ENCODE measurements around the gene PDE6A.
"Not testable (repeated sequence)": the region's sequence is repeated elsewhere in the genome, so short reads cannot be mapped to it uniquely, and the experiment has no call there.

The PDE6A gene

GRCh38 chr5:149895416-149896345, 48.9 kb downstream of the PDE6A start:
- no peak for DNase-seq (ENCODE audit: low read depth in 2 of 2)

DNA sequence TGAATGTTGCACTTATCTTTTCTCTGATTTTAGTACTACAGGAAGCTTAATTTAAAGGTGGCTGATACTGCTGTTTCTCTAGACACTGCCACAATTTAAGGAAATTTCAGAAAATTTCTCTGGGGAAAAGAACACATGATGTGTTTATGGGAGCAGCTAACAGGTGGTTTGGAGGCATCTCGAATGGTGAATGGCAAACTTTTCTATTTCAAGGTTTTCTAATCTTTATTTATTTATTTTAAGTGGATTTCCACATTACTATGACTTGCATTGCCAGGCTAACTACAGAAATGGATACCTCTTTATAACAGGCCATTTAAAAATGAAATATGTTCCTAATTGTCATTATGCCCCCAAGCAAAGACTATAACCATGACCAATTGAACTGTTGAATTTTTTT, 50.4 kb downstream of the PDE6A start:
- DNase-seq (ENCODE audit: low read depth in 2 of 2) = no peak

DNA sequence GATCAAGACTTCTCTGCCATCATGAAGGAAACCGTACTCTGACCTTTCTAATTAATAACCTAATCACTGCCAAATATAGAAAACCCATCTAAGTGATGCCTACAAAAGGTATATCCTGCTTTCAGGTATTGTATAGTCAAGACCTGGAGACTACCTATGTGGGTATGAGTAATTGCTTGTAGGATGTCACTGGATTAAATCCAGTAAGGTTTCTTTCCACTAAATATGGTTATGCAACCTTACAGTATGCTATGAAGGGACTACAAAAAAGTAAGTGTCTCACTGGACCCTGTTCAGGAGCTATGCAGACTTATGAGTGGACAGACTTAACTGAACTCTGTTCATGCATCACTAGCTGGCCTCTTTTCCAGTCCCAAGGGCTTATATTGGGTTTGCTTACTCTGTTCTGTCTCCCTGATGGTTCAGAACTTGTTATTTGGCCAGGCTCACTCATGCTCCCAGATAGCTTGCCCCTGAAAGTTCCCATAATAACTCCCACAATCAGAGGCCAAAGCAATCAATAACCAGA, 51.1 kb downstream of the PDE6A start:
- no peak for DNase-seq (ENCODE audit: low read depth in 2 of 2)

DNA sequence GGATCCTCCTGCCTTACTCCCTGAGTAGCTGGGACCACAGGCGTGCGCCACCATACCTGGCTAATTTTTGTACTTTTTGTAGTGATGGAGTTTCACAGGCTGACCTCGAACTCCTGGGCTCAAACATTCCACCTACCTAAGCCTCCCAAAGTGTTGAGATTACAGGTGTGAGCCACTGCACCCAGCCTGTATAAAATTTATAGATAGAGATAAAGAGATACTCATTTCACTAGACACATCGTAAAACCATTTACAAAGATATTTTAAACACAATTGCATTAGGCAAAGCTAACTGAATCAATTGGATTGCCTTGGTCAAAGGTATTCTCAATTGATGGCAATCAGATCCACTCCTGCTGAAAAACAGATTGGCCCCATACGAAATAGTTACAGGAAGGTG, 52.0 kb downstream of the PDE6A start:
- no peak for DNase-seq (ENCODE audit: low read depth in 2 of 2)

- DNase-seq (ENCODE audit: low read depth in 2 of 2) = no peak
Measured at GRCh38 chr5:149888280-149888679, 56.3 kb downstream of the PDE6A start.

DNA sequence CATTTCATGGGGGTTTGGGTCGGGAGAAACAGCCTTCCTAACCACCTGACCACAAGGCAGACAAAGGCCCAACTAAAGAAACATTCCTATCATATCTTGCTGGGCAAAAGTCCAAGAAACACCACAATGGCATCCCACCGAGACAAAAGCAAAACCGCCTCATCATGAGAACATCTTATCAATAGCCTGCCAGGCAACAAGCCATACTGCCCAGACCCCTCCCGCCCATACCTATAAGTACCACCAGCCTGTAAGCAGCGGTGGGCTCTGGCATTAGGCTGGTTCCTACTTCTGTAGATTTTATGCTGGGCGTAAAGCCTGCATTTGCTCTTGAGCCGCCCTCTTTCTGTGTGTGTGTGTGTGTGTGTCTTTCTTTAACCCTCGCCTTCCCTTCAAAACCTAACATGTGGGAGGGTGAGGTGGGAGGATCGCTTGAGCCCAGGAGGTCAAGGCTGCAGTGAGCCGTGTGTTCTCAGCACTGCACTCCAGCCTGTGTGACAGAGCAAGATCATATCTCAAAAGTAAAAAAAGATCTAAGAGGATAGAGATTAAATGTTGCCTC, 56.9 kb downstream of the PDE6A start:
- peak; percentile 79 for DNase-seq (ENCODE audit: low read depth in 2 of 2)

DNA sequence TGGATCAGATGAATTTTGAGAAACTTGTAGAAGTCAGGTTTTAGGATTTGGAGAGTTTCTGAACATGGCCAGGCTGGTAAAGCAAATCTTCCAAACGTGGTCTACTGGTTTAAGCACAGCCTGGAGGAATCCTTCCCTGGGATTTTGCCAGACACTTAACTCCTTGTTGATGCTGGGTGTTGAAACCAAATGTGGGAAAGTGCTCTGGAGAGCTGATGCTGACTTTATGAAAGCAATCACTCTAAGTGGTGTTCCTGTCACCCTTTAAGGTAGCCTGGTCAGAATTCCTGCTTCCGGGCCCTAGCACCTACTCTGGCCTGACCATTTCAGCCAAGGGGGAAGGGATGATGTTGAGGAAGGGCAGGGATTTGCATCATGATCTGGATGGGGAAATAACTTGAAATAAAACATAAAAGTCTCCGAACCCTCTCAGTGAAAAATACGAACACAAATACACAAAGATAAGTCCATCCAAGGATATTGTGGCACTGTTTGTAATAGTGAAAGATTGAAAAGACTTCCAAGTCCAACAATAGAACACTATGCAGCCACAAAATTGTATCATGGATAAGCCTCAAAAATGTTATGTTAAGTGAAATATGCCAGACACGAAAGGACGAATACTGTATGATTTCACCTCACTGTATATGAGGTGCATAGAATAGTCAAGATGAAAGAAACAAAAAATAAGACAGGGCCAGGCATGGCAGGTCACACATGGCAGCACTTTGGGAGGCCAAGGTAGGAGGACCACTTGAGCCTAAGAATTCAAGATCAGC, 57.7 kb downstream of the PDE6A start:
- DNase-seq (ENCODE audit: low read depth in 2 of 2) = peak; percentile 29 to 44

DNA sequence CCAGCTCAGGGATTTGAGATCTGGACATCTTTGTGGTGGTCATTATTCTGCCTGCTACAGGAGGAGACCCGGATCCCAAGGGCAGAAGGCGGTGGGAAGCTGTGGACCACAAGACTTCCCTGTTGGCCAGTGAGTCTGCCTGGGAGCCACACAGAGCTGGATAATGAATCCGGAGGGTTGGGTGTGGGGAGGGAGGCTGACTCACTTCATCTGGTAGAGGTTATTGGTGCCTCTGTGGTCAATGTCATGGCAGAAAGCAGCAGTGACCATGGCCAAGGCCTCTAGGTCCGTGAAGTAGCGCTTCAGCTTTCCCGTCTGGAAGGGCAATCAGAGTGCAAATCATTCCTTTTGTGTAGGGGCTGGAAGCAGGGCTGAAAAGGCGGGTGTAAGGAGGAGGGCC, 58.5 kb downstream of the PDE6A start:
- DNase-seq (ENCODE audit: low read depth in 2 of 2) = no peak

DNA sequence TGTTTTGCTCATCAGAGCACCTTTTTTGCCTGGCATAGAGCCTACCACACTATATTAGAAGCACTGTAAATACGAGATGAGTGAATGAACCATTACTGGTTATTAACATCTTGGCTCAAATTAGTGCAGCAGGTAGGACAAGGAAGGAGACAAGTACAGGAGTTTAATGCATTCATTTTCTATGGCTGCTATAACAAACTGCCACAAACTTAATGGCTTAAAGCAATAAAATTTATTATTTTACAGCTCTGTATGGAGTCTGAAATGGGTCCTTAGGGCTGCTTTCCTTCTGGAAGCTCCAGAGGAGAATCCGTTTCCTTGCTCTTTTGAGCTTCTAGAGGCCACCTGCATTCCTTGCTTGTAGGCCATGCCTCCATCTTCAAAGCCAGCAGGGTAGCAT, 59.1 kb downstream of the PDE6A start:
- DNase-seq (ENCODE audit: low read depth in 2 of 2) = no peak

GRCh38 chr5:149883550-149883949, 61.0 kb downstream of the PDE6A start:
- no peak for DNase-seq (ENCODE audit: low read depth in 2 of 2)

- not testable (repeated sequence) for DNase-seq (ENCODE audit: low read depth in 2 of 2)
Measured at GRCh38 chr5:149882633-149883032, 62.0 kb downstream of the PDE6A start.

GRCh38 chr5:149881874-149882273, 62.7 kb downstream of the PDE6A start:
- no peak for DNase-seq (ENCODE audit: low read depth in 2 of 2)

- DNase-seq (ENCODE audit: low read depth in 2 of 2) = no peak
Measured at GRCh38 chr5:149881069-149881622, 63.4 kb downstream of the PDE6A start.

DNA sequence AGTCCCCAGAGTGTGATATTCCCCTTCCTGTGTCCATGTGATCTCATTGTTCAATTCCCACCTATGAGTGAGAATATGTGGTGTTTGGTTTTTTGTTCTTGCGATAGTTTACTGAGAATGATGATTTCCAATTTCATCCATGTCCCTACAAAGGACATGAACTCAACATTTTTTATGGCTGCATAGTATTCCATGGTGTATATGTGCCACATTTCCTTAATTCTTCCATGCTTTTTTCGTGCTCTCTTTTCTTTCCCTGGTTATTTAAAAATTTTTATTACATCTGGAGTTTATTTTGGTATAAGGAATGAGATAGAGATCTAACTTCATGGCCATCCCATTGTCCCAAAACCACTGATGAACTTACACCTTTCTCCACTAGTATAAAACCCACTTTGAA, 65.0 kb downstream of the PDE6A start:
- not testable (repeated sequence) for DNase-seq (ENCODE audit: low read depth in 2 of 2)

- DNase-seq (ENCODE audit: low read depth in 2 of 2) = no peak
Measured at GRCh38 chr5:149878371-149878770, 66.2 kb downstream of the PDE6A start.

- no peak for DNase-seq (ENCODE audit: low read depth in 2 of 2)
Measured at GRCh38 chr5:149873896-149874295, 70.7 kb downstream of the PDE6A start.

- no peak for DNase-seq (ENCODE audit: low read depth in 2 of 2)
Measured at GRCh38 chr5:149872351-149873040, 72.1 kb downstream of the PDE6A start.

- DNase-seq (ENCODE audit: low read depth in 2 of 2) = no peak
Measured at GRCh38 chr5:149871471-149871870, 73.1 kb downstream of the PDE6A start.

DNA sequence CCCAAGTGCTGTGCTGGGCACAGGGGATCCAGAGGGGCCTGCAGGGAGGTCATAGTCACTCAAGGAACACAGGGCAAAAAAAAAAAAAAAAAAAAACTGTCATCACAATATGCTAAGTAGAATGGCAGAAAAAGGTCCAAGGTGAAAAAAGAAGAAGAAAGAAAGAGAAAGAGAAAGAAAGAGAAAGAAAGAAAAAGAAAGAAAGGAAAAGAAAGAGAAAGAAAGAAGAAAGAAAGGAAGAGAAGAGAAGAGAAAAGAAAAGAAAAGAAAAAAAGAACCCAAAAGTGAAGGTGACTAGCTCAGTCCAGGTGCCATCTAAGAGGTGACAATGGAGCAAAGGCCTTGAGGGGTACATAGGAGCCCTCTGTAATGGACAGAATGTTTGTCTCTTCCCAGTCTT, 73.9 kb downstream of the PDE6A start:
- DNase-seq (ENCODE audit: low read depth in 2 of 2) = no peak

GRCh38 chr5:149870232-149870631, 74.4 kb downstream of the PDE6A start:
- no peak for DNase-seq (ENCODE audit: low read depth in 2 of 2)

DNA sequence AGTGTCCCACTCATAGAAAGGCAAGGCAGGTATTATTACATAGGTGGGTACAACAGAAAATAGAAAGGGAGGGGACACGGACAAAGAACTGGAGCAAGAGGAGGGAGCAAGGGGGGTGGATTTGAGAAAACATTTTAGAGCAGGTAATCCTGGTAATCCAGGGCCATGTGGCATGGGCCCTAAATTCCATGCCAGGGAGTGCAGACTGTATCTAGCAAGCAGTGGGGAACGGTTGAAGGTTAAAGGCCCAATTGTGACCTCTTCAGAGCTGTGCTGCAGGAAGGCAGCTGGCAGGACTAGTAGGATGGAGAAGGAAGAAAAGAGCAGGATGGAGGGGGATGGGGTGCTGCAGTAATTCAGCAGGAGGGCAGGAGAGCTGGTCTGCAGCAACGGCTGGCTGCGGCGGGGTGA, 75.2 kb downstream of the PDE6A start:
- no peak for DNase-seq (ENCODE audit: low read depth in 2 of 2)

Data from fibroblast of skin of left biceps (primary cell).